Measurements from ENCODE around the gene ACOXL. TPM values are rescaled to one million over a fixed set of nuclear protein-coding genes. Genes with fewer than 3 reads are reported as not detected.
A peak's percentile ranks its signal among the peaks of the same experiment; 100 is the strongest.

ACOXL gene
- total and polyA plus RNA-seq, 9 of the 15 experiments (the other 6 are each of a cell fraction or from before 2014, with no cell fraction given) = 0.31 to 0.56 TPM; not detected in 7

DNA sequence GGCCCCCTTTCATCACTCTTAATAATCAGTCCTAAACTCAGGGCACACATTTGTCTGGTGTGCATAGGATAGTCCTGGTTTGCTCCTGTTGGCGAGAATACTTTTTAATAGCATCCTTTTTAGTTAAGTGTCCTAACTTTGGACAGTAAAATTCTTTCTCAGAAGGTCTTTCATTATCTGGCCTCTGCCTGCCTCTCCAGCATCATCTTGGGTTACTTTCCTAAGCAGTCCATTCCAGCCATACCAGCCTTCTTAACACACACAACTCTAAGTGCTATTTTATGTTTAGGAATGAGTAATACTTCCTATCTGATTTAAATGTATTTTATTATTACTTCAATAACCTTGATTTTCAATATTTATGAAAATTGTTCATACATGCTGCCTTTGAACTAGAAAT is 151.0 kb downstream of the ACOXL start (continued):
- no peak for TF ChIP-seq CGGBP1 (CRISPR knock-in tag; IDR thresholded peaks at IDR 0.05)
- no peak for TF ChIP-seq RNF2 (IDR thresholded peaks at IDR 0.05)
- TF ChIP-seq ZNF717 (CRISPR knock-in tag; IDR thresholded peaks at IDR 0.05) = no peak
- TF ChIP-seq FIP1L1 (IDR thresholded peaks at IDR 0.05; ENCODE audit: low read depth, low read length, poor library complexity, severe bottlenecking) = no peak
- TF ChIP-seq ZNF780A (CRISPR knock-in tag; IDR thresholded peaks at IDR 0.05) = no peak

- no peak for TF ChIP-seq ELF2 (CRISPR knock-in tag; IDR thresholded peaks at IDR 0.05)
- TF ChIP-seq ZNF316 (IDR thresholded peaks at IDR 0.05) = peak; percentile 60
- peak; percentile 25; the same call in 1 of the 2 replicates for TF ChIP-seq MAFG (tag; conservative IDR thresholded peaks at IDR 0.05)
- ATAC-seq = no peak
- Histone ChIP-seq H3K79me2 (ENCODE audit: control insufficient read depth, insufficient read depth, low read length) (no peaks in the 10 kb centered on the region), H3K4me2 (ENCODE audit: insufficient read depth, low read length) (no peak overlapping the region), H3K27ac (ENCODE audit: extremely low read depth, low read depth, low read length) (no peak overlapping the region), H3K36me3 (ENCODE audit: control insufficient read depth, insufficient read depth, low read length) (no peaks in the 10 kb centered on the region), H2AFZ (ENCODE audit: low read depth, low read length) (no peak overlapping the region), H3K9me1 (ENCODE audit: control insufficient read depth, insufficient read depth, low read length) (no peaks in the 10 kb centered on the region), H3K27me3 (ENCODE audit: control insufficient read depth in 2 of 2, insufficient read depth in 2 of 2, low read length in 2 of 2) (peaks cover 0 to 5% of the 10 kb centered on the region in 2 experiments; a peak in 2 of 5 replicates), H3K9me3 (replicated peaks; ENCODE audit: control insufficient read depth, insufficient read depth, low read depth, low read length) (no peaks in the 10 kb centered on the region), H3K4me1 (replicated peaks in 1 of 2; ENCODE audit: control insufficient read depth in 2 of 2, insufficient read depth in 2 of 2, low read length in 2 of 2) (no peaks in the 10 kb centered on the region), H3K4me3 (no peak overlapping the region), H3K9ac (ENCODE audit: insufficient read depth in 1 of 2, low read depth in 2 of 2, low read length in 2 of 2) (no peak overlapping the region), H4K20me1 (replicated peaks; ENCODE audit: control insufficient read depth, insufficient read depth, low read length) (no peaks in the 10 kb centered on the region)
- intact Hi-C loops (cut with micrococcal nuclease) = no loop called here
- BruUV-seq (replicated peaks) = no TSS peak
- POLR2A ChIA-PET = no interaction called here
- CTCF ChIA-PET (ENCODE audit: low intra/inter-chr PET ratio) = no interaction called here
- FAIRE-seq = no peak
- DNase-seq (ENCODE audit: extremely low read depth in 1 of 4, low spot score in 3 of 4) = no peak
- in situ Hi-C loops (cut with MboI) = no loop called here
- 0% methylated on average over 4 of the region's 4 CpGs for WGBS (ENCODE audit: insufficient coverage, low coverage, missing lambda C conversion rate)
These were observed 152.9 kb downstream of the ACOXL start for GRCh38 chr2:110885256-110885655.

All from K562 (cell line).